ENCODE measurements around the gene GMPR.

DNA sequence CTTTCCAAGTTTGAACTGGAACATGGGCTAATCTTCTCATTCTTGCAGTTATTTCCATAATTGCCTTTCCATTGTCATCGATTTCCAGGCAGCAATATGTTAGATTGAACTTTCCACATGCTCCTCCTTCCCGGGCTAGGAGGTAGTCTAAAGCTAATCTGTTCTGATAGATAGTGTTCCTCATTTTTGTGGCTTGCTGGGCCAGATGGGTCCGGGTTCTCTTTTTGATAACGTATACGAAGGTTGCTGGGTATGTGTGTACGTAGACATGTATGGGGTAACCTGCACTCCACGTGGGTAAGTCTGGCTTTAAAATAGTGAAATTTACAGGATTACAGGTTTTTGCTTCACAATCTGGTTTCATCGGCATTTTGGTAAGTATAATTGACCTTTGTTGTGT lies 14.0 kb upstream of the GMPR start:
- TF ChIP-seq, protein P1, sequence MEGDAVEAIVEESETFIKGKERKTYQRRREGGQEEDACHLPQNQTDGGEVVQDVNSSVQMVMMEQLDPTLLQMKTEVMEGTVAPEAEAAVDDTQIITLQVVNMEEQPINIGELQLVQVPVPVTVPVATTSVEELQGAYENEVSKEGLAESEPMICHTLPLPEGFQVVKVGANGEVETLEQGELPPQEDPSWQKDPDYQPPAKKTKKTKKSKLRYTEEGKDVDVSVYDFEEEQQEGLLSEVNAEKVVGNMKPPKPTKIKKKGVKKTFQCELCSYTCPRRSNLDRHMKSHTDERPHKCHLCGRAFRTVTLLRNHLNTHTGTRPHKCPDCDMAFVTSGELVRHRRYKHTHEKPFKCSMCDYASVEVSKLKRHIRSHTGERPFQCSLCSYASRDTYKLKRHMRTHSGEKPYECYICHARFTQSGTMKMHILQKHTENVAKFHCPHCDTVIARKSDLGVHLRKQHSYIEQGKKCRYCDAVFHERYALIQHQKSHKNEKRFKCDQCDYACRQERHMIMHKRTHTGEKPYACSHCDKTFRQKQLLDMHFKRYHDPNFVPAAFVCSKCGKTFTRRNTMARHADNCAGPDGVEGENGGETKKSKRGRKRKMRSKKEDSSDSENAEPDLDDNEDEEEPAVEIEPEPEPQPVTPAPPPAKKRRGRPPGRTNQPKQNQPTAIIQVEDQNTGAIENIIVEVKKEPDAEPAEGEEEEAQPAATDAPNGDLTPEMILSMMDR (IDR thresholded peaks at IDR 0.05; ENCODE audit: insufficient read depth, low read length, poor library complexity, severe bottlenecking), result no peak
- TF ChIP-seq EZH2phosphoT487 (conservative IDR thresholded peaks at IDR 0.05; ENCODE audit: low read length), result no peak

All from SU-DHL-6 (cell line).